ENCODE data around the gene MBNL2.

MBNL2 gene

GRCh38 chr13:97234742-97235141 is 12.6 kb downstream of the MBNL2 start:
- H3K4me3 ChIP-seq (ENCODE audit: control insufficient read depth, low read depth, low read length), result no peak overlapping the region
- no peak for DNase-seq (ENCODE audit: low read depth)
- TF ChIP-seq CTCF (IDR thresholded peaks at IDR 0.05; ENCODE audit: control insufficient read depth, insufficient read depth, low read depth, low read length, missing control alignments), result no peak

GRCh38 chr13:97235549-97236231 is 13.6 kb downstream of the MBNL2 start:
- TF ChIP-seq CTCF (IDR thresholded peaks at IDR 0.05; ENCODE audit: control insufficient read depth, insufficient read depth, low read depth, low read length, missing control alignments), result no peak
- DNase-seq (ENCODE audit: low read depth), result no peak
- H3K4me3 ChIP-seq (ENCODE audit: control insufficient read depth, low read depth, low read length), result no peak overlapping the region

GRCh38 chr13:97237388-97237787 is 15.3 kb downstream of the MBNL2 start:
- TF ChIP-seq CTCF (IDR thresholded peaks at IDR 0.05; ENCODE audit: control insufficient read depth, insufficient read depth, low read depth, low read length, missing control alignments), result no peak
- no peak overlapping the region for H3K4me3 ChIP-seq (ENCODE audit: control insufficient read depth, low read depth, low read length)
- no peak for DNase-seq (ENCODE audit: low read depth)

- no peak overlapping the region for H3K4me3 ChIP-seq (ENCODE audit: control insufficient read depth, low read depth, low read length)
- no peak for TF ChIP-seq CTCF (IDR thresholded peaks at IDR 0.05; ENCODE audit: control insufficient read depth, insufficient read depth, low read depth, low read length, missing control alignments)
- no peak for DNase-seq (ENCODE audit: low read depth)
Observed at GRCh38 chr13:97238432-97238831, 16.3 kb downstream of the MBNL2 start.

- TF ChIP-seq CTCF (IDR thresholded peaks at IDR 0.05; ENCODE audit: control insufficient read depth, insufficient read depth, low read depth, low read length, missing control alignments), result no peak
- no peak overlapping the region for H3K4me3 ChIP-seq (ENCODE audit: control insufficient read depth, low read depth, low read length)
- DNase-seq (ENCODE audit: low read depth), result no peak
Observed at GRCh38 chr13:97238883-97239282, 16.8 kb downstream of the MBNL2 start.

- DNase-seq (ENCODE audit: low read depth), result no peak
- no peak overlapping the region for H3K4me3 ChIP-seq (ENCODE audit: control insufficient read depth, low read depth, low read length)
- no peak for TF ChIP-seq CTCF (IDR thresholded peaks at IDR 0.05; ENCODE audit: control insufficient read depth, insufficient read depth, low read depth, low read length, missing control alignments)
Observed at GRCh38 chr13:97239306-97239705, 17.2 kb downstream of the MBNL2 start.
